Astrocyte of the spinal cord (primary cell): Measurements from ENCODE around the gene XG.

Experiments used
- DNase-seq: peaks from one replicate; pipeline ENCODE4 v3.0.0; 2011; ENCODE audit warnings: low read depth, low spot score
- H3K4me3 ChIP-seq: 2 replicates; pipeline ENCODE4 v1.5.1; 2011; ENCODE audit warnings: low read depth, mild to moderate bottlenecking, low read length, moderate library complexity
- in situ Hi-C: cut with HindIII; loops from 2 replicates; pipeline ENCODE4 v1.10.0; 2017; ENCODE audit warnings: low sequenced_read_pairs
- TF ChIP-seq, protein P1 (sequence below): IDR thresholded peaks from 2 replicates; pipeline ENCODE4 v1.5.1; 2012; ENCODE audit warnings: low read depth, mild to moderate bottlenecking, low read length, inconsistent platforms

XG gene

DNA sequence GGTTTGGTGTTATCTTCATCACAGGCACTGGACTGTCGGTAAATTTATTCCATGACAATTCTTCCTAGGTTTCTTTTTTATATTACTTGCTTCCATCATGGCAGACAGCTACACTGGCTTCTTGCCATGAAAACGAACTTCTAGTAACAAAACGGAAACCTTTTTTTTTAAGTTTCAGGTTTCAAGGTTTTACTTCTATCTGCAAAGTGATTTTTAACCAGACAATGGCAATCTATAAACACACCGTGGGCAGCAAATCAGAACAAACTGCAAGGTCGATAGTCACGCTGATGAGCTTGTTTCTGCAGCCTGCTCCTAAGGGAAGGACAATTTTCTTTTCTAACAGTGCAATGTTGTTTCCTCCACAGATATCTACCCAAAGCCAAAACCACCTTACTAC, 29.9 kb downstream of the XG start:
- H3K4me3 ChIP-seq, result no peak overlapping the region
- in situ Hi-C loops, result no loop called here
- DNase-seq, result no peak
- TF ChIP-seq, protein P1, sequence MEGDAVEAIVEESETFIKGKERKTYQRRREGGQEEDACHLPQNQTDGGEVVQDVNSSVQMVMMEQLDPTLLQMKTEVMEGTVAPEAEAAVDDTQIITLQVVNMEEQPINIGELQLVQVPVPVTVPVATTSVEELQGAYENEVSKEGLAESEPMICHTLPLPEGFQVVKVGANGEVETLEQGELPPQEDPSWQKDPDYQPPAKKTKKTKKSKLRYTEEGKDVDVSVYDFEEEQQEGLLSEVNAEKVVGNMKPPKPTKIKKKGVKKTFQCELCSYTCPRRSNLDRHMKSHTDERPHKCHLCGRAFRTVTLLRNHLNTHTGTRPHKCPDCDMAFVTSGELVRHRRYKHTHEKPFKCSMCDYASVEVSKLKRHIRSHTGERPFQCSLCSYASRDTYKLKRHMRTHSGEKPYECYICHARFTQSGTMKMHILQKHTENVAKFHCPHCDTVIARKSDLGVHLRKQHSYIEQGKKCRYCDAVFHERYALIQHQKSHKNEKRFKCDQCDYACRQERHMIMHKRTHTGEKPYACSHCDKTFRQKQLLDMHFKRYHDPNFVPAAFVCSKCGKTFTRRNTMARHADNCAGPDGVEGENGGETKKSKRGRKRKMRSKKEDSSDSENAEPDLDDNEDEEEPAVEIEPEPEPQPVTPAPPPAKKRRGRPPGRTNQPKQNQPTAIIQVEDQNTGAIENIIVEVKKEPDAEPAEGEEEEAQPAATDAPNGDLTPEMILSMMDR, result no peak

DNA sequence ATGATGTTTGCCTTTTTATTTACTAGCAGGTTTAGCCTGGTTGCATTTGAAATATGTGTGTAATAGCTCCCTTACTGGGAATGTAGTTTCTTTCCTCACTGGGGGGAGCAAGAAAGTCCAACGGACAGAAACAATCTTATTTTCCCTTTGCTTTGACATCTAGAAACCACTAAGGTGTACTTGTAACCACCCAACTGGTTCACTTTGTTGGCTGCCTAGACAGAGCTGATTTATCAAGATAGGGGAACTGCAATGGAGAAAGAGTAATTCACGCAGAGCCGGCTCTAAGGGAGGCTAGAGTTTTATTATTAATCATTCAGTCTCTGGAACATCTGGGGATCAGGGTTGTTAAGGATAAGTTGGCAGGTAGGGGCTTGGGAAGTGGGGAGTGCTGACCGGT, 30.3 kb downstream of the XG start:
- in situ Hi-C loops, result no loop called here

DNA sequence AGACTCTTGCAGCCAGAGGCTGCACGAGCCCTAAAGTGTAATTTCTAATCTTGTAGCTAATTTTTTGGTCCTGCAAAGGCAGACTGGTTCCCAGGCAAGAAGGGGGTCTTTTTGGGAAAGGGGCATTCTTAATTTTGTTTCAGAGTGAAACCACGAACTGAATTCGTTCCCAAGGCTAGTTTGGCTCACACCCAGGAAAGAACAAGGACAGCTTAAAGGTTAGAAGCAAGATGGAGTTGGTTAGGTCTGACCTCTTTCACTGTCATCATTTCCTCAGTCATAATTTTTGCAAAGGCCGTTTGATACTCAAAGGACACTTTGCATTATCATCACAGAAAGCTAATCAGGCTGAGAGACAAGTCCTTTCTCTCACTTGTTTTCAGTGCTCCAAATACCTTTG, 30.9 kb downstream of the XG start:
- H3K4me3 ChIP-seq, result no peak overlapping the region
- TF ChIP-seq, protein P1, result no peak
- in situ Hi-C loops, result no loop called here
- DNase-seq, result no peak

More for the DNA sequence above, 30.3 kb downstream of the XG start:
- H3K4me3 ChIP-seq, result no peak overlapping the region
- TF ChIP-seq, protein P1, result no peak
- DNase-seq, result no peak

DNA sequence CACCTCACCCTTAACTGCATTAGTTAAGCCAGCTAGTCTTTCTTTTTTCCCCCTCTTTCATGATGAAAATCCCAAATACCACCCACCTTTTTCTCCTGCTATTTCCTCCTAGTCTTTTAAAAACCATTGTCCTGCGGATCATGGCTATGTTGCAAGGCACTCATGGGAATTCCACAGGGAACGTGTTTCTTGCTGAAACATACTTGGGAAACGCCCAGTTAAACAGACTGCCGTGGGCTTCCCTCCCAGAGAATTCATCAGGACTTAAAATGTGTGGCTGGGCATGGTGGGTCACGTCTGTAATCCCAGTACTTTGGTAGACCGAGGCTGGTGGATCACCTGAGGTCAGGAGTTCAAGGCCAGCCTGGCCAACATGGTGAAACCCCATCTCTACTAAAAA, 32.2 kb downstream of the XG start:
- TF ChIP-seq, protein P1, result no peak
- H3K4me3 ChIP-seq, result no peak overlapping the region
- DNase-seq, result no peak
- in situ Hi-C loops, result no loop called here

DNA sequence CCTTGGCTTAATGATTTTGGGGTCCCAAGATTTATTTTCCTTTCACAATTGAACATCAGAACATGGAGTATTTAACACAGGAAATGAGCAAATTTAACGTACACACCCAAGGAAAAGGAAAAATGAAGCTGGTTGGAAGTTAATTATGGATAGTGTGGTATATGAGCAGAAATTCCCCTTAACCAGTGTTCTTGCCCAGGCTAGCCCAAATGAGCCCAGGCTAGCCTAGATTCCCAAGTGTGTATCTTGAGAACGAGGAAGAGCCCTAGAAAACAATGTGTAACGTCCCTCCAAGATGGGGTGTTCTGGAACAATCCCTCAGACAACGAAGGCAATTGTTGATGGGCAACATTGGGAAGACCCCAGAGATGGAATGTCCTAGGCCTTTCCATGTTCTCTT, 33.7 kb downstream of the XG start:
- in situ Hi-C loops, result no loop called here
- DNase-seq, result no peak
- TF ChIP-seq, protein P1, result no peak
- H3K4me3 ChIP-seq, result no peak overlapping the region

DNA sequence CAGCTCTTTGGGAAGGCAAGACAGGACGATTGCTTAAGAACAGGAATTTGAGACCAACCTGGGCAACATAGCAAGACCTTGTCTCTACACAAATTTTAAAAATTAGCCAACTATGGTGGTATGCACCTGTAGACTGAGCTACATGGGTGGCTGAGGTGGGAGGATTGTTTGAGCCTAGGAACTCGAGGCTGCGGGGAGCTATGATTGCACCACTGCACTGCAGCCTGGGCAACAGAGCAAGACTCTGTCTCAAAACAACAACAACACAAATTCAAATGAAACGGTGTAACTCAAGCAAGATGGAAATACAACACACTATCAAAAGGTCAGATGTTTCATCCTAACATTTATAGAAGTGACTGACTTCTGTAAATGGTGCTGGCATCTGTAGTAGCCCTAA, 37.1 kb downstream of the XG start:
- no peak for DNase-seq
- in situ Hi-C loops, result no loop called here

More for the DNA sequence above, 37.1 kb downstream of the XG start:
- H3K4me3 ChIP-seq, result no peak overlapping the region
- TF ChIP-seq, protein P1, result no peak
